Measurements from ENCODE around the gene GBX2. TPM values are rescaled to one million over a fixed set of nuclear protein-coding genes. Genes with fewer than 3 reads are reported as not detected.

GBX2 gene
- total and polyA plus RNA-seq, 12 donors: 0.12 to 0.22 (median 0.15) TPM; not detected in 7

- DNase-seq (no peak), ATAC-seq (no peak)
- H3K36me3 ChIP-seq: peaks cover 0 to 6% (median 0%) of the 10 kb centered on the region in 9 donors
- H3K27me3 ChIP-seq: peaks cover 0 to 20% (median 7%) of the 10 kb centered on the region in 7 donors
- no peak overlapping the region for H3K4me3 ChIP-seq
- no peak for TF ChIP-seq CTCF (IDR thresholded peaks at IDR 0.05)
- peaks cover 0 to 17% (median 4%) of the 10 kb centered on the region in 11 donors for H3K9me3 ChIP-seq
- H3K4me1 ChIP-seq: no peaks in the 10 kb centered on the region
- no peak overlapping the region for H3K27ac ChIP-seq
- intact Hi-C loops (cut with DNase I): no loop called here
- 82 to 92% methylated on average over 5 of the region's 5 CpGs for WGBS, 2 donors
These were observed 41.8 kb upstream of the GBX2 start for GRCh38 chr2:236209996-236210395.

- 55 to 67% methylated on average over 6 of the region's 6 CpGs for WGBS, 2 donors
- Histone ChIP-seq H3K9me3 (peaks cover 0 to 18% (median 4%) of the 10 kb centered on the region in 11 donors), H3K27ac (no peak overlapping the region), H3K36me3 (peaks cover 0 to 6% (median 0%) of the 10 kb centered on the region in 9 donors), H3K4me1 (no peaks in the 10 kb centered on the region), H3K4me3 (no peak overlapping the region), H3K27me3 (peaks cover 0 to 16% (median 7%) of the 10 kb centered on the region in 7 donors)
- intact Hi-C loops (cut with DNase I): no loop called here
- DNase-seq: no peak
- ATAC-seq: no peak
- no peak for TF ChIP-seq CTCF (IDR thresholded peaks at IDR 0.05)
These were observed 41.3 kb upstream of the GBX2 start for GRCh38 chr2:236209535-236209934.

- WGBS, 2 donors: 81 to 87% methylated on average over 28 of the region's 28 CpGs
These were observed 40.1 kb upstream of the GBX2 start for GRCh38 chr2:236208019-236208926.

GRCh38 chr2:236207472-236207871 lies 39.3 kb upstream of the GBX2 start:
- Histone ChIP-seq H3K4me1 (no peaks in the 10 kb centered on the region), H3K27me3 (peaks cover 0 to 6% (median 0%) of the 10 kb centered on the region in 7 donors), H3K9me3 (peaks cover 0 to 18% (median 4%) of the 10 kb centered on the region in 11 donors), H3K4me3 (no peak overlapping the region), H3K36me3 (peaks cover 0 to 6% (median 0%) of the 10 kb centered on the region in 9 donors), H3K27ac (no peak overlapping the region)
- ATAC-seq: no peak
- no peak for TF ChIP-seq CTCF (IDR thresholded peaks at IDR 0.05)
- intact Hi-C loops (cut with DNase I): no loop called here
- no peak for DNase-seq
- WGBS, 2 donors: 88 to 92% methylated on average over 11 of the region's 11 CpGs

More at GRCh38 chr2:236208019-236208926, 40.1 kb upstream of the GBX2 start:
- H3K27me3 ChIP-seq: peaks cover 0 to 7% (median 3%) of the 10 kb centered on the region in 7 donors
- intact Hi-C loops (cut with DNase I): no loop called here
- peaks cover 0 to 18% (median 4%) of the 10 kb centered on the region in 11 donors for H3K9me3 ChIP-seq
- ATAC-seq (no peak), DNase-seq (no peak)
- H3K4me3 ChIP-seq: no peak overlapping the region
- H3K4me1 ChIP-seq: no peaks in the 10 kb centered on the region
- no peak for TF ChIP-seq CTCF (IDR thresholded peaks at IDR 0.05)
- H3K27ac ChIP-seq: no peak overlapping the region
- peaks cover 0 to 6% (median 0%) of the 10 kb centered on the region in 9 donors for H3K36me3 ChIP-seq
